HCT116 (cell line): ENCODE measurements around the gene OMP. TPM values are rescaled to one million over a fixed set of nuclear protein-coding genes. Genes with fewer than 3 reads are reported as not detected.

Experiments used
- ATAC-seq: fragments of 200-7000 bp; cut with Tn5 transposase; 2 replicates; pipeline ENCODE4 v1.9.1; 2020; ENCODE audit warnings: mild to moderate bottlenecking, moderate library complexity
- BruUV-seq: library from RNA; stranded (reverse); fragments of 400-500 nt; replicated peaks from 2 replicates; lab custom pipeline; 2021; lab: Mats Ljungman, UMichigan
- CTCF ChIA-PET: fragments of 300-600 bp; sonication (Branson Sonifier 250); formaldehyde crosslinking; loops from one replicate; lab custom pipeline; 2021; ENCODE audit warnings: antibody characterized with exemption; lab: Charles Lee
- POLR2A ChIA-PET: fragments of 300-600, 350-600 bp; sonication (Branson Sonifier 250); formaldehyde crosslinking; loops from one replicate; lab custom pipeline; 2021; ENCODE audit warnings: antibody characterized with exemption; lab: Charles Lee
- RAD21 ChIA-PET, 2 experiments: fragments of 300-600 bp; sonication (Branson Sonifier 250); formaldehyde crosslinking; loops; one replicate each; lab custom pipeline; 2023; ENCODE audit warnings: low total read pairs in 2 of 2; ENCODE audit not compliant: uncharacterized antibody in 2 of 2, unreplicated experiment in 2 of 2, low non-redundant PET in 1 of 2; lab: Charles Lee
- DNase-seq: peaks from one replicate; pipeline ENCODE4 v3.0.0-alpha.2; 2010; ENCODE audit warnings: low read depth, low spot score
- H2AFZ ChIP-seq: fragments of 200-600 bp; shearing (Covaris generic), sonication (generic); 2 replicates; pipeline ENCODE4 v1.6.1; 2017; ENCODE audit warnings: low read depth, mixed run types, mixed read lengths, antibody characterized with exemption, low read length; ENCODE audit not compliant: poor library complexity, severe bottlenecking
- H3K27ac ChIP-seq: 2 replicates; pipeline ENCODE4 v1.5.1; 2012; ENCODE audit warnings: low read depth, low read length
- H3K27me3 ChIP-seq: fragments of 200-600 bp; sonication (generic); 2 replicates; pipeline ENCODE4 v1.6.1; 2016; ENCODE audit warnings: mixed run types, low read length, mixed read lengths; ENCODE audit not compliant: insufficient read depth
- H3K36me3 ChIP-seq, 2 experiments: fragments of 200-500 bp in 1 of 2; fragments of 200-600 bp in 1 of 2; sonication (Bioruptor generic) in 1 of 2; sonication (generic) in 1 of 2; 2 replicates each; pipeline versions ENCODE4 v1.5.1 to v1.6.1; 2014 to 2016; ENCODE audit warnings: low read length in 2 of 2, inconsistent platforms in 1 of 2, mixed read lengths in 1 of 2, mixed run types in 1 of 2; ENCODE audit not compliant: insufficient read depth in 2 of 2, control insufficient read depth in 1 of 2
- H3K4me1 ChIP-seq, 2 experiments: fragments of 200-600 bp in 1 of 2; sonication (generic) in 1 of 2; 2 replicates each; pipeline versions ENCODE4 v1.5.1 to v1.6.1; 2012 to 2017; ENCODE audit warnings: low read length in 2 of 2, inconsistent platforms in 1 of 2, mild to moderate bottlenecking in 1 of 2, mixed read lengths in 1 of 2, mixed run types in 1 of 2, moderate library complexity in 1 of 2; ENCODE audit not compliant: insufficient read depth in 2 of 2, control insufficient read depth in 1 of 2
- H3K4me2 ChIP-seq: fragments of 200-600 bp; sonication (generic); 2 replicates; pipeline ENCODE4 v1.6.1; 2017; ENCODE audit warnings: mixed run types, low read length, mixed read lengths
- H3K4me3 ChIP-seq, 2 experiments: fragments of 200-600 bp in 1 of 2; sonication (generic) in 1 of 2; replicated peaks in 1 of 2; 2 replicates each; pipeline ENCODE4 v1.5.1; 2011 to 2016; ENCODE audit warnings: low read length in 2 of 2, control low read depth in 1 of 2, low read depth in 1 of 2, mild to moderate bottlenecking in 1 of 2, mixed read lengths in 1 of 2, mixed run types in 1 of 2
- H3K79me2 ChIP-seq: fragments of 200-600 bp; sonication (generic); 2 replicates; pipeline ENCODE4 v1.6.1; 2017; ENCODE audit warnings: mild to moderate bottlenecking, mixed run types, low read length, moderate library complexity, mixed read lengths; ENCODE audit not compliant: insufficient read depth
- H3K9ac ChIP-seq: fragments of 200-600 bp; sonication (generic); 2 replicates; pipeline ENCODE4 v1.6.1; 2016; ENCODE audit warnings: low read length, mixed read lengths
- H3K9me2 ChIP-seq: fragments of 200-600 bp; sonication (generic), shearing (Covaris generic); 2 replicates; pipeline ENCODE4 v1.6.1; 2017; ENCODE audit warnings: mixed run types, mild to moderate bottlenecking, moderate library complexity; ENCODE audit not compliant: insufficient read depth
- H3K9me3 ChIP-seq, 2 experiments: fragments of 200-500 bp in 1 of 2; fragments of 200-600 bp in 1 of 2; sonication (Bioruptor generic) in 1 of 2; sonication (generic) in 1 of 2; 2 replicates each; pipeline ENCODE4 v1.6.1; 2014 to 2017; ENCODE audit warnings: low read length in 2 of 2, mixed read lengths in 2 of 2, inconsistent platforms in 1 of 2, low read depth in 1 of 2, mild to moderate bottlenecking in 1 of 2, mixed run types in 1 of 2, moderate library complexity in 1 of 2; ENCODE audit not compliant: control insufficient read depth in 1 of 2, insufficient read depth in 1 of 2
- H4K20me1 ChIP-seq: fragments of 200-600 bp; sonication (generic), shearing (Covaris generic); 2 replicates; pipeline ENCODE4 v1.6.1; 2017; ENCODE audit warnings: mixed run types, mild to moderate bottlenecking, moderate library complexity; ENCODE audit not compliant: insufficient read depth
- CBX3 ChIP-seq: IDR thresholded peaks from 2 replicates; pipeline ENCODE4 v1.6.1; 2012; ENCODE audit warnings: low read depth
- CEBPB ChIP-seq: IDR thresholded peaks from 2 replicates; pipeline ENCODE4 v1.6.1; 2012; ENCODE audit warnings: low read depth
- EZH2 ChIP-seq: fragments of 200-600 bp; sonication (generic); IDR thresholded peaks from 2 replicates; pipeline ENCODE4 v1.6.1; 2017; ENCODE audit warnings: antibody characterized with exemption, mixed run types
- FOSL1 ChIP-seq: IDR thresholded peaks from 2 replicates; pipeline ENCODE4 v1.6.1; 2012; ENCODE audit warnings: low read depth
- JUND ChIP-seq: IDR thresholded peaks from 2 replicates; pipeline ENCODE4 v1.6.1; 2012
- POLR2A ChIP-seq: IDR thresholded peaks from 2 replicates; pipeline ENCODE4 v1.7.0; 2011; ENCODE audit warnings: borderline replicate concordance; ENCODE audit not compliant: insufficient read depth, insufficient read length; ENCODE audit errors: extremely low read depth
- POLR2AphosphoS5 ChIP-seq: IDR thresholded peaks from 2 replicates; pipeline ENCODE4 v1.6.1; 2011; ENCODE audit warnings: mild to moderate bottlenecking, low read depth, low read length, moderate library complexity
- RAD21 ChIP-seq: IDR thresholded peaks from 2 replicates; pipeline ENCODE4 v1.6.1; 2012; ENCODE audit warnings: low read depth, mild to moderate bottlenecking
- SIN3A ChIP-seq: IDR thresholded peaks from 2 replicates; pipeline ENCODE4 v1.6.1; 2012; ENCODE audit warnings: low read depth
- SP1 ChIP-seq: IDR thresholded peaks from 2 replicates; pipeline ENCODE4 v1.6.1; 2012; ENCODE audit warnings: low read depth
- ZNF274 ChIP-seq: fragments of 200-500 bp; sonication (Bioruptor generic); IDR thresholded peaks from 2 replicates; pipeline ENCODE4 v1.6.1; 2014; ENCODE audit warnings: mild to moderate bottlenecking, low read depth, low read length, inconsistent platforms
- intact Hi-C: fragments of 100-400 bp; cut with micrococcal nuclease; formaldehyde crosslinking; loops from 2 replicates; pipeline ENCODE4 v1.10.0; 2022
- total RNA-seq: library from RNA; stranded (reverse); gene quantifications from one replicate; pipeline ENCODE4 v1.2.1, GENCODE V29; 2021; ENCODE audit not compliant: unreplicated experiment
- TF ChIP-seq, protein P1 (sequence below), 3 experiments: fragments of 200-600 bp in 1 of 3; sonication (generic) in 1 of 3; IDR thresholded peaks in 2 of 3; conservative IDR thresholded peaks in 1 of 3; 2 replicates each; pipeline ENCODE4 v1.5.1; 2012 to 2017; ENCODE audit warnings: low read depth in 2 of 3, low read length in 2 of 3, antibody characterized with exemption in 1 of 3, borderline replicate concordance in 1 of 3, control low read depth in 1 of 3, mild to moderate bottlenecking in 1 of 3, mixed read lengths in 1 of 3, mixed run types in 1 of 3, moderate library complexity in 1 of 3; ENCODE audit not compliant: insufficient read depth in 1 of 3
- TF ChIP-seq, protein P2 (sequence below): IDR thresholded peaks from 2 replicates; pipeline ENCODE4 v1.6.1; 2012
- TF ChIP-seq, protein P3 (sequence below): IDR thresholded peaks from 2 replicates; pipeline ENCODE4 v1.6.1; 2011; ENCODE audit warnings: mild to moderate bottlenecking, low read length, moderate library complexity; ENCODE audit not compliant: insufficient replicate concordance; ENCODE audit errors: extremely low read depth

The OMP gene
- total RNA-seq, 1 experiment from 2014 or later, result not detected

DNA sequence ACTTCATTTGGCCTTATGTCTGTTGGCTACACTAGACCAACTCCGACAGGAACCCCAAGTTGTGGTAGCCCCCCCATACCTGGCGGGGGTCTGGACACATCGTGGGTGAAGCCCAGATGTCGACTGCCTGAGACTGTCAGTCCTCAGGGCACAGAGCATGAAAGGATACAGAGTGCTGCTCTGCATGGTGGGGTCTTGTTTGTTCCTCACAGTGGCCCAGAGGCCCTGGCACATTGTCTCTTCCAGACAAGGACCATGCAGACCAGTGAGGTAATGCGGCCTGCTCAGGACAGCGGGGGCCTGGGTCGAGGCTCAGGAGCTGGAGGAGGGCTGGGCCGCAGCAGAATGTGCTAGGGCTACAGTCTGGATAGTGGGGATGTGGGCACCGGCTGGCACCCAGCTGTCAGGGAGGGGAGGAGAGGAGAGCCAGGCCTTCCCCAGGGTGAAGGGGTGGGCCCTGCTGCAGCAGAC lies 21.2 kb upstream of the OMP start:
- Histone ChIP-seq H3K36me3 (no peaks in the 10 kb centered on the region), H3K4me1 (no peaks in the 10 kb centered on the region), H3K79me2 (no peaks in the 10 kb centered on the region), H3K27ac (no peak overlapping the region), H2AFZ (no peak overlapping the region), H3K4me3 (no peak overlapping the region), H3K9ac (no peak overlapping the region), H4K20me1 (no peaks in the 10 kb centered on the region), H3K9me2 (no peaks in the 10 kb centered on the region), H3K27me3 (no peaks in the 10 kb centered on the region), H3K4me2 (no peak overlapping the region), H3K9me3 (no peaks in the 10 kb centered on the region)
- RAD21 ChIA-PET, result no interaction called here
- POLR2A ChIA-PET, result no interaction called here
- CTCF ChIA-PET, result interaction anchor here (1.4 to 3.6 kb wide), 3 partner anchors 10 to 34 kb away, joined by 4 to 19 read pairs (median 7); no protein-coding TSS in a partner anchor
- ATAC-seq (no peak), DNase-seq (no peak)
- no TSS peak for BruUV-seq
- intact Hi-C loops, result no loop called here
- no peak for TF ChIP-seq ZNF274
- TF ChIP-seq CBX3, result no peak
- no peak for TF ChIP-seq EZH2
- TF ChIP-seq POLR2A, result no peak
- TF ChIP-seq, protein P1, sequence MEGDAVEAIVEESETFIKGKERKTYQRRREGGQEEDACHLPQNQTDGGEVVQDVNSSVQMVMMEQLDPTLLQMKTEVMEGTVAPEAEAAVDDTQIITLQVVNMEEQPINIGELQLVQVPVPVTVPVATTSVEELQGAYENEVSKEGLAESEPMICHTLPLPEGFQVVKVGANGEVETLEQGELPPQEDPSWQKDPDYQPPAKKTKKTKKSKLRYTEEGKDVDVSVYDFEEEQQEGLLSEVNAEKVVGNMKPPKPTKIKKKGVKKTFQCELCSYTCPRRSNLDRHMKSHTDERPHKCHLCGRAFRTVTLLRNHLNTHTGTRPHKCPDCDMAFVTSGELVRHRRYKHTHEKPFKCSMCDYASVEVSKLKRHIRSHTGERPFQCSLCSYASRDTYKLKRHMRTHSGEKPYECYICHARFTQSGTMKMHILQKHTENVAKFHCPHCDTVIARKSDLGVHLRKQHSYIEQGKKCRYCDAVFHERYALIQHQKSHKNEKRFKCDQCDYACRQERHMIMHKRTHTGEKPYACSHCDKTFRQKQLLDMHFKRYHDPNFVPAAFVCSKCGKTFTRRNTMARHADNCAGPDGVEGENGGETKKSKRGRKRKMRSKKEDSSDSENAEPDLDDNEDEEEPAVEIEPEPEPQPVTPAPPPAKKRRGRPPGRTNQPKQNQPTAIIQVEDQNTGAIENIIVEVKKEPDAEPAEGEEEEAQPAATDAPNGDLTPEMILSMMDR (IDR thresholded peaks at IDR 0.05 in 2 of 3, conservative IDR thresholded peaks at IDR 0.05 in 1 of 3; ENCODE audit: borderline replicate concordance in 1 of 3, insufficient read depth in 1 of 3, low read depth in 2 of 3, low read length in 2 of 3), result no peak
- TF ChIP-seq, protein P2, sequence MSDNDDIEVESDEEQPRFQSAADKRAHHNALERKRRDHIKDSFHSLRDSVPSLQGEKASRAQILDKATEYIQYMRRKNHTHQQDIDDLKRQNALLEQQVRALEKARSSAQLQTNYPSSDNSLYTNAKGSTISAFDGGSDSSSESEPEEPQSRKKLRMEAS, result no peak
- TF ChIP-seq POLR2AphosphoS5, result no peak
- TF ChIP-seq CEBPB, result no peak
- TF ChIP-seq, protein P3, sequence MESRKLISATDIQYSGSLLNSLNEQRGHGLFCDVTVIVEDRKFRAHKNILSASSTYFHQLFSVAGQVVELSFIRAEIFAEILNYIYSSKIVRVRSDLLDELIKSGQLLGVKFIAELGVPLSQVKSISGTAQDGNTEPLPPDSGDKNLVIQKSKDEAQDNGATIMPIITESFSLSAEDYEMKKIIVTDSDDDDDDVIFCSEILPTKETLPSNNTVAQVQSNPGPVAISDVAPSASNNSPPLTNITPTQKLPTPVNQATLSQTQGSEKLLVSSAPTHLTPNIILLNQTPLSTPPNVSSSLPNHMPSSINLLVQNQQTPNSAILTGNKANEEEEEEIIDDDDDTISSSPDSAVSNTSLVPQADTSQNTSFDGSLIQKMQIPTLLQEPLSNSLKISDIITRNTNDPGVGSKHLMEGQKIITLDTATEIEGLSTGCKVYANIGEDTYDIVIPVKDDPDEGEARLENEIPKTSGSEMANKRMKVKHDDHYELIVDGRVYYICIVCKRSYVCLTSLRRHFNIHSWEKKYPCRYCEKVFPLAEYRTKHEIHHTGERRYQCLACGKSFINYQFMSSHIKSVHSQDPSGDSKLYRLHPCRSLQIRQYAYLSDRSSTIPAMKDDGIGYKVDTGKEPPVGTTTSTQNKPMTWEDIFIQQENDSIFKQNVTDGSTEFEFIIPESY, result no peak
- TF ChIP-seq JUND, result no peak
- TF ChIP-seq FOSL1, result no peak
- no peak for TF ChIP-seq SP1
- TF ChIP-seq RAD21, result no peak
- TF ChIP-seq SIN3A, result no peak
